Measurements from ENCODE around the gene CDC20.
"Not testable (repeated sequence)": the region's sequence is repeated elsewhere in the genome, so short reads cannot be mapped to it uniquely, and the experiment has no call there.

Gene CDC20

DNA sequence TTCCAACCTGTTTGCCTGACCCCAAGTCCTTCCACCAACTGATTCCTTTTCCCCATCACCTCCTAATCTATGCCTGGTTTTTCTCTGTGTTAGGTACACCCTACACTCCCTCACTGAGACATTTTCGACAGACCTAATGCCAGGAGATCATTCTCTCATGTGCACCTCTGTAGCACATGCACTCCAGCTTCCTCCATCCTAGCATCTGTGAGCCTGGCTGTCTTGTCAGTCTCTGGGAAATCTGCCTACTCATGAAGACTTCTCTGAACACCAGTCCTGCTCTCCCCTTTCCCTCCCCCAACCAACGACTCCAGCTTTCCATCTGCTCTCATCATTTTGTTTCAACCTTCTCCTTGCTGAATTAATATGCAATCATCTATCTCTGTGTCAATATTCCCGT is 29.8 kb downstream of the CDC20 start:
- TF ChIP-seq, protein P1, sequence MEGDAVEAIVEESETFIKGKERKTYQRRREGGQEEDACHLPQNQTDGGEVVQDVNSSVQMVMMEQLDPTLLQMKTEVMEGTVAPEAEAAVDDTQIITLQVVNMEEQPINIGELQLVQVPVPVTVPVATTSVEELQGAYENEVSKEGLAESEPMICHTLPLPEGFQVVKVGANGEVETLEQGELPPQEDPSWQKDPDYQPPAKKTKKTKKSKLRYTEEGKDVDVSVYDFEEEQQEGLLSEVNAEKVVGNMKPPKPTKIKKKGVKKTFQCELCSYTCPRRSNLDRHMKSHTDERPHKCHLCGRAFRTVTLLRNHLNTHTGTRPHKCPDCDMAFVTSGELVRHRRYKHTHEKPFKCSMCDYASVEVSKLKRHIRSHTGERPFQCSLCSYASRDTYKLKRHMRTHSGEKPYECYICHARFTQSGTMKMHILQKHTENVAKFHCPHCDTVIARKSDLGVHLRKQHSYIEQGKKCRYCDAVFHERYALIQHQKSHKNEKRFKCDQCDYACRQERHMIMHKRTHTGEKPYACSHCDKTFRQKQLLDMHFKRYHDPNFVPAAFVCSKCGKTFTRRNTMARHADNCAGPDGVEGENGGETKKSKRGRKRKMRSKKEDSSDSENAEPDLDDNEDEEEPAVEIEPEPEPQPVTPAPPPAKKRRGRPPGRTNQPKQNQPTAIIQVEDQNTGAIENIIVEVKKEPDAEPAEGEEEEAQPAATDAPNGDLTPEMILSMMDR (IDR thresholded peaks at IDR 0.05; ENCODE audit: insufficient read depth, low read depth, low read length, missing control alignments): no peak
- DNase-seq (ENCODE audit: low read depth): no peak
- peak overlapping the region; percentile 82 for H3K4me3 ChIP-seq (ENCODE audit: low read depth, low read length)

DNA sequence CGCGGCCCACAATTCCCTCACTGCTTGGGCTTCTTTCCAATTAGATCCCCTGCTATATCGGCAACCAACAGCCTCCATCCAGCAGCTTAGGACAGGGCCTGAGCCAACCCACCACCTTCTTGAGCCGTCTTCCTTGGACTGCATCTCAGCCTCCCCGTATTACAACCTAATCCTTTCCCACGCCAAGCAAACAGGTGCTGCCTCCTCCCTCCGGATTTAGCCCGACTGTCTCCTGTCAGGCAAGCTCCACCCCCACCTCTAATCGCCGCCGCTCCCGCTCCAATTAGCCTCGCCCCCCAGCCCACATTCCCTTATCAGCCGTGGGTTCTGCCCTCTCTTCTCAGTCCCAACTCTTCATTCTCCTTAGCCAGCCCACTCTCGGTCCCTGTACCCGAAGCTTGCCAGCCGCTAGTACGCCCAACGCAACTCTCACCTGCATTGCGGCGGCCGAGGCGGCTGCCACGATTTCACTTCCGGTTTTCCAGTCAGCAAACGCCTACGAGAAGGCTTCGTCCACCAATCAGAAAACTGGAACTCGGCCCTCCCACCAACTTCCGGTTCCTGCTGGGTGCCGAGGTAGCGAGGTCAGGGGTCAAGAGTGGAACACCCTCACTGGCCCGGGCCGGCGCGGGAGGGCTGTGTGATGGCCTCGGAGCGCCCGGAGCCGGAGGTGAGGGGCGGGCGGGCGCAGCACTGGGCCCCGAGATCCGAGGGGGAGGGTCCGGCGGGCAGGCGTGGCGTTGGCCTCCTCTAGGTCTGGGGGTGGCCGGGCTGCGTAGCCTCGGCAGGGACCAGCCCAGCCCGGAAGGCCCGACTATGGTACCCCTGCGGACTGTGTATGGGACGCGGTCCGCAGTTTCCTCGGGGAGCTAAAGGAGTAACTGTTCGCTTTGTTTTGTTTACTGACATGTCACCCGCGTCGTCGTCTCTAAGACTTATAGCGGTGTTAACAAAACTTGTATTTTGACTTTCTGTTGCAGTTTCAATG is 30.8 kb downstream of the CDC20 start, which contains the start of the genes MED8 and SZT2:
Gene MED8, minus strand, starts transcription at position 475 of the 988 bp plus-strand sequence. Its CDS starts 36 bp downstream, at position 439.
Gene SZT2, plus strand, starts transcription at position 574 of the 988 bp plus-strand sequence. Its CDS starts 70 bp downstream, at position 644.
- TF ChIP-seq, protein P1 (IDR thresholded peaks at IDR 0.05; ENCODE audit: insufficient read depth, low read depth, low read length, missing control alignments): no peak
- DNase-seq (ENCODE audit: low read depth): peak; percentile 96

DNA sequence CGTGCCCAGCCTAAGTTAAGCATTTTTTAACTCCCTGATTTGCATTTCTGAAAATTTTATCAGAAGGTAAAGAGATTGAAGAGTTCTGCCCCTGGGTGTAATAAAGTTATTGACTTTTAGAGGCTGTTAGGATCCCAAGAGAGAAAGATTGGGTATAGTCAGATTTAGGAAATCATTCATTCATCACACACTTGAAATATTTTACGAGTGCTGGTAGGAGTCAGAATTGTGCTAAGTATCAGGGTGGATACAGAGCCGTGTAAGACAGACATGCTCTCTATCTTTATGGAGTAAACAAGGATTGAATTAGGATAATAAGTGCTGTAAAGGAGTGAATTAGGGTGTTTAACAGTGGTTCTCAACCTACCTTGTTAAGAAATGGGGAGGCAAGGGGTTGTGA is 33.9 kb downstream of the CDC20 start:
- TF ChIP-seq, protein P1 (IDR thresholded peaks at IDR 0.05; ENCODE audit: insufficient read depth, low read depth, low read length, missing control alignments): no peak
- no peak for DNase-seq (ENCODE audit: low read depth)
- no peak overlapping the region for H3K4me3 ChIP-seq (ENCODE audit: low read depth, low read length)

More for the DNA sequence above, 30.8 kb downstream of the CDC20 start, which contains the start of the genes MED8 and SZT2:
- peak within 1 kb of the TSS; percentile 82 for H3K4me3 ChIP-seq (ENCODE audit: low read depth, low read length)

- TF ChIP-seq, protein P1 (IDR thresholded peaks at IDR 0.05; ENCODE audit: insufficient read depth, low read depth, low read length, missing control alignments): no peak
- no peak overlapping the region for H3K4me3 ChIP-seq (ENCODE audit: low read depth, low read length)
- no peak for DNase-seq (ENCODE audit: low read depth)
Observed at GRCh38 chr1:43395523-43395922, 36.7 kb downstream of the CDC20 start.

- no peak overlapping the region for H3K4me3 ChIP-seq (ENCODE audit: low read depth, low read length)
- TF ChIP-seq, protein P1 (IDR thresholded peaks at IDR 0.05; ENCODE audit: insufficient read depth, low read depth, low read length, missing control alignments): no peak
- no peak for DNase-seq (ENCODE audit: low read depth)
Observed at GRCh38 chr1:43396059-43396458, 37.3 kb downstream of the CDC20 start.

DNA sequence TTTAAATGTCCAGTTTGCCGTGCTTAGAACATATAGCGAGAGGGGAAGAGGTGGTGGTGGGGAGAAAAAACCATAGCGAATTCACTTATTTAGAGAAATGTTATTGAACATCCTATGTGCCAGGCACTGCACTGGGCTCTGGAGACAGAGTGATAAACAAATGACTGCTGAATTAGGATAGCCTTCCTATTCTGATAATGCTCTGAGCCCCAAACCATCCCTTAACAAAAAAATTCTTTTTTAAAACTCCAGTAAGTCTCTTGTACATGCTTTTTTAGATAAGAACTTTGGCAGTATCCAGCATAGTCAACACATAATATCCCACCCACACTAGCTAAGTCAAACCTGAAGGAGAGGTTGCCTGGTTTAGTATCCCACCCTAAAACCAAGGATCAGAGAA is 39.4 kb downstream of the CDC20 start:
- H3K4me3 ChIP-seq (ENCODE audit: low read depth, low read length): no peak overlapping the region
- TF ChIP-seq, protein P1 (IDR thresholded peaks at IDR 0.05; ENCODE audit: insufficient read depth, low read depth, low read length, missing control alignments): no peak
- DNase-seq (ENCODE audit: low read depth): no peak

GRCh38 chr1:43400441-43400840 is 41.7 kb downstream of the CDC20 start:
- H3K4me3 ChIP-seq (ENCODE audit: low read depth, low read length); DNase-seq (ENCODE audit: low read depth): not testable (repeated sequence)

Data from GM12865 (cell line).